Upper lobe of left lung (tissue), 4 donors: Measurements from ENCODE around the gene B9D2.

Experiments used
- CTCF ChIP-seq, 6 experiments: fragments of 450-650 bp in 4 of 6; fragments of 200-600 bp in 2 of 6; sonication (generic) in 2 of 6; IDR thresholded peaks; one replicate each; pipeline ENCODE4 v1.5.1; 2016 to 2019; ENCODE audit warnings: antibody characterized with exemption in 6 of 6
- EP300 ChIP-seq, 4 donors: sonication (generic); formaldehyde crosslinking; IDR thresholded peaks; one replicate each; pipeline ENCODE4 v1.5.1; 2017; ENCODE audit warnings: antibody characterized with exemption in 4 of 4, control low read depth in 2 of 4
- POLR2AphosphoS5 ChIP-seq, 2 donors: sonication (generic); formaldehyde crosslinking; IDR thresholded peaks; one replicate each; pipeline ENCODE4 v1.5.1; 2017; ENCODE audit warnings: antibody characterized with exemption in 2 of 2

DNA sequence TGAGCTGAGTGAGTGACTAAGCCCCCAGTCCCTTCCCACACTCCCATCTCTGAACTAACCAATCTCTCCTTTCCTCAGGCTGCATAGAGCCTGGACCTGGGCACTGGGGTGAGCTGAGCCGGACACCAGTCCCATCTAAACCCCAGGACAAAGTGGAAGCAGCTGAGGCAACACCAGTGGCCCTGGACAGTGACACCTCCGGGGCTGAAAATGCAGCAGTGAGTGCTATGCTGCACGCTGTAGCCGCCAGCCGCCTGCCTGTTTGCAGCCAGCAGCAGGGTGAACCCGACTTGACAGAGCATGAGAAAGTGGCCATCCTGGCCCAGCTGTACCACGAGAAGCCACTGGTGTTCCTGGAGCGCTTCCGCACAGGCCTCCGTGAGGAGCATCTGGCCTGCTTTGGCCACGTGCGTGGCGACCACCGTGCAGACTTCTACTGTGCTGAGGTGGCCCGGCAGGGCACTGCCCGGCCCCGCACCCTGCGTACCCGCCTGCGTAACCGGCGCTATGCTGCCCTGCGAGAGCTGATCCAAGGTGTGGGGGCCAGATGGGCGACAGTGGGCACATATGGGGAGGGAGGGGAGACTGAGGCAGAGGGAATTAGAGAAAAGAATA lies 47.5 kb downstream of the B9D2 start:
- TF ChIP-seq CTCF (IDR thresholded peaks at IDR 0.05) (no peak), EP300 (IDR thresholded peaks at IDR 0.05) (no peak), POLR2AphosphoS5 (IDR thresholded peaks at IDR 0.05) (no peak)
